ENCODE data around the gene SART1.

DNA sequence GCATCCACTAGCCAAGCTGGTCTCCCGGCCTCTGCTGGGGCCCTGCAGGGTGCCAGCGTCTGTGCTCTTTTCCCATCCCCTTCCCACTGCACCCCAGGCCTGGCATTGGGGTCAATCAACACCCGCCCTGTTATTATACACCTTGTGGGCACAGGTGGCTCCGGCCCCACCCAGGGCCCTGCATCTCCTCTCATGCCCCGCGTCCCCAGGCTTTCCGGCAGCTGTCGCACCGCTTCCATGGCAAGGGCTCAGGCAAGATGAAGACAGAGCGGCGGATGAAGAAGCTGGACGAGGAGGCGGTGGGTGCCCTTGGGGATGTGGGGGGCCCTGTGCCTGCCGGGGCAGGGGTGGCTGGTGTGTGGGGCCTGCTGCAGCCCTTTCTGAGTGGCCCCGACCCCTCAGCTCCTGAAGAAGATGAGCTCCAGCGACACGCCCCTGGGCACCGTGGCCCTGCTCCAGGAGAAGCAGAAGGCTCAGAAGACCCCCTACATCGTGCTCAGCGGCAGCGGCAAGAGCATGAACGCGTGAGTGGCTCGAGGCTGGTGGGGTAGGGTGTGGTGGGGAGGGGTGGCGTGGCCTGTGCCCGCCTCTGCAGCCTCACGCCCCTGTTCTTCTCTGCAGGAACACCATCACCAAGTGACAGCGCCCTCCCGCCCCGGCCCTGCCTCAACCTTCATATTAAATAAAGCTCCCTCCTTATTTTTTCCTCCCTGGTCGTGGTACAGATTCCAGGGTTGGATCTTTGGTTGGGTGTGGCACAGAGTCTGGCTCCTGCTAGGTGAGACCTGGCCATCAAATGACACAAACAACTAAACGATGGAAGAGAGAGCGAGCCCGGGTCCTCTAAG, 17.1 kb downstream of the SART1 start:
- TF ChIP-seq, protein P1, sequence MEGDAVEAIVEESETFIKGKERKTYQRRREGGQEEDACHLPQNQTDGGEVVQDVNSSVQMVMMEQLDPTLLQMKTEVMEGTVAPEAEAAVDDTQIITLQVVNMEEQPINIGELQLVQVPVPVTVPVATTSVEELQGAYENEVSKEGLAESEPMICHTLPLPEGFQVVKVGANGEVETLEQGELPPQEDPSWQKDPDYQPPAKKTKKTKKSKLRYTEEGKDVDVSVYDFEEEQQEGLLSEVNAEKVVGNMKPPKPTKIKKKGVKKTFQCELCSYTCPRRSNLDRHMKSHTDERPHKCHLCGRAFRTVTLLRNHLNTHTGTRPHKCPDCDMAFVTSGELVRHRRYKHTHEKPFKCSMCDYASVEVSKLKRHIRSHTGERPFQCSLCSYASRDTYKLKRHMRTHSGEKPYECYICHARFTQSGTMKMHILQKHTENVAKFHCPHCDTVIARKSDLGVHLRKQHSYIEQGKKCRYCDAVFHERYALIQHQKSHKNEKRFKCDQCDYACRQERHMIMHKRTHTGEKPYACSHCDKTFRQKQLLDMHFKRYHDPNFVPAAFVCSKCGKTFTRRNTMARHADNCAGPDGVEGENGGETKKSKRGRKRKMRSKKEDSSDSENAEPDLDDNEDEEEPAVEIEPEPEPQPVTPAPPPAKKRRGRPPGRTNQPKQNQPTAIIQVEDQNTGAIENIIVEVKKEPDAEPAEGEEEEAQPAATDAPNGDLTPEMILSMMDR (IDR thresholded peaks at IDR 0.05) = no peak
- TF ChIP-seq POLR2A (IDR thresholded peaks at IDR 0.05) = no peak

Measured in Peyer's patch (tissue), 4 donors.